ENCODE results near the gene TNFRSF1B. TPM values are rescaled to one million over a fixed set of nuclear protein-coding genes. Genes with fewer than 3 reads are reported as not detected.

TNFRSF1B gene
- total RNA-seq, 1 donor from 2014 or later: 14.8 TPM

- peak in 1 of 2 donors; percentile 18 for DNase-seq (ENCODE audit: low read depth in 2 of 2)
These were observed 22.5 kb downstream of the TNFRSF1B start for GRCh38 chr1:12189328-12189682.

GRCh38 chr1:12191242-12192032, 24.6 kb downstream of the TNFRSF1B start:
- DNase-seq (ENCODE audit: low read depth in 2 of 2): no peak

GRCh38 chr1:12194666-12195216, 27.9 kb downstream of the TNFRSF1B start:
- DNase-seq (ENCODE audit: low read depth in 2 of 2): no peak

DNA sequence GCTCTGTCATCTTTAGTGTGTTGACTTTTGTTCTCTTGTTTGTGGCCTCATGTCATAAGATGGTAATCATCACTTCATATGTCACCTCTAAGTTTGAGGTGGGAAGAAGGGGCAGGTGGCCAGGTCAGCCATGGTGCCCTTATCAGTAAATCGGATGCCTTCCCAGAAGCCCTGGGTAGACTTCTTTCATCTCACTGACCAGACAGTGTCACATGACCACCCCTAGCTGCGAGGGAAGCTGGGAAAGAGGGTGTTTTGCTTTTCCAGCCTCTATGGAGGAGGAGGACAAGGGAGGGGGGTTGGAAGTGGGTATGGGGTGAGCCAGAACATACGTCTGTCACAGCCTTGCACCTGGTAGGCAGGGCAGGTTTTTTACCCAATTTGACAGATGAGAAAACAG, 28.6 kb downstream of the TNFRSF1B start:
- DNase-seq (ENCODE audit: low read depth in 2 of 2): no peak

DNA sequence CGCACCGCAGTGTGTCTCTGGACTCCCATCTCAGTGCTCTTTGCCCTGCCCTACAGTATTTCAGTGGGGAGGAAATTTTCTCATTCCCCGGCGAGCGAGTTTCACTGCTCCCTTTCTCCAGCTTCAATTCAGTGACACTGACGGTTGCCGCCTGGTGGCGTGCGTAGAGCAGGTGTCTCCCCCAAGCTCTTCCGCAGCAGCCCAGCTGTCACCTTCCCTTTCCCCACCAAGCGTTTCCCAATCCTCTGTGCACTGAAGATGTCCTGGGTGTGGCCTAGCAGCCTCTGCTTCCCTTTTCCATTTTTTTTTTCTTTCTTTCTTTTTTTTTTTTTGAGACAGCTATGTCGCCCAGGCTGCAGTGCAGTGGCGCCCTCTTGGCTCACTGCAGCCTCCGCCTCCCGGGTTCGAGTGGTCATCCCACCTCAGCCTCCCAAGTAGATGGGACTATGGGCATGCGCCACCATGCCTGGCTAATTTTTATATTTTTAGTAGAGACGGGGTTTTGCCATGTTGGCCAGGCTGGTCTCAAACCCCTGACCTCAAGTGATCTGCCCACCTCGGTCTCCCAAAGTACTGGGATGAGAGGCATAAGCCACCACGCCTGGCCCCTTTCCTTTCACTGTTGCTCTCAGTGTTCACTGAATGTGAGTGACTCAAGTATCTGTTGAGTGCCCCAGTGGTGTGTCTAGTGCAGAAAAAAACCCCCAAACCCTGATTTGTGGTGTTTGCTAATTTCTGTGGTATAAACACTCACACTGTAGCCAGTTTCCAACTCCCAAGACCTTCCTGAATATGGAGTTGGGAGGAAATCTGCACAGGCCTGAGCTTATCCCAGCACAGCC, 30.1 kb downstream of the TNFRSF1B start:
- peak in 1 of 2 donors; percentile 24 for DNase-seq (ENCODE audit: low read depth in 2 of 2)

- no peak for DNase-seq (ENCODE audit: low read depth in 2 of 2)
These were observed 30.7 kb downstream of the TNFRSF1B start for GRCh38 chr1:12197483-12197880.

DNA sequence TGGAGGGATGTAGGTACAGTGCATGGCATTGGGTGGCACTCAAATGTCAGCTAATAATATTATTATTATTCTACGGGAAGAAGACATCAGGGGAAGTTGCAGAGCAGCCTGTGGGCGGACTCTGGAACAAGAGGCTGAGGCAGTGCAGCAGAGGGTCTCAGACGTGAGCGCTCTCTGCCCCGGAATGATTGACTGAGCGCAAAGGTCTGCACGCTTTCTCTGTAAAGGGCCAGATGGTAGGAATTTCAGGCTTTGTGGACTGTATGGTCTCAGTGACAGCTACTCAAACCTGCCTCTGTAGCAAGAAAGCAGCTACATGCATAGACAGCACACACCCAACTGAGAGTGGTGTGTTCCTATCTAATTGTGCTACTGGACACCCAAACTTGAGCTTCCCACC, 33.4 kb downstream of the TNFRSF1B start:
- DNase-seq (ENCODE audit: low read depth in 2 of 2): no peak

- DNase-seq (ENCODE audit: low read depth in 2 of 2): no peak
These were observed 34.8 kb downstream of the TNFRSF1B start for GRCh38 chr1:12201352-12202189.

- no peak for DNase-seq (ENCODE audit: low read depth in 2 of 2)
These were observed 35.4 kb downstream of the TNFRSF1B start for GRCh38 chr1:12202190-12202497.

DNA sequence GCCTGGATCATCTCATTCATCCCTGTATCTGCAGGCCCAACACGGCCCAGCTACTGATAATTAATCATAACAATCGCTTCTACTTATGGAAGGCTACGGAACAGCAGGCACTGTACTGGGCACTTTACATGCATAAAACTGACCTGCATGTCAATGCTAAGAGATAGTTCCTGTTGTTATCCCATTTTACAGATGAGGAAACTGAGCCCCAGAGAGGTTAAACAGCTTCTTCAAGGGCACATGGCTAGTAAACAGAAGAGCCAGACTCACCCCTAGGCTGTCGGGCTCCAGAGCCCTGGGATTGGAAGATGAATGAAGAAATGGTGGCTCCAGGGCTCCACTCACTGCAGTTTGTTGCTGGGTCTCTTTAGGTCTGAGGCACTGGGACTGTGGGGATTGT, 35.8 kb downstream of the TNFRSF1B start:
- no peak for DNase-seq (ENCODE audit: low read depth in 2 of 2)

DNA sequence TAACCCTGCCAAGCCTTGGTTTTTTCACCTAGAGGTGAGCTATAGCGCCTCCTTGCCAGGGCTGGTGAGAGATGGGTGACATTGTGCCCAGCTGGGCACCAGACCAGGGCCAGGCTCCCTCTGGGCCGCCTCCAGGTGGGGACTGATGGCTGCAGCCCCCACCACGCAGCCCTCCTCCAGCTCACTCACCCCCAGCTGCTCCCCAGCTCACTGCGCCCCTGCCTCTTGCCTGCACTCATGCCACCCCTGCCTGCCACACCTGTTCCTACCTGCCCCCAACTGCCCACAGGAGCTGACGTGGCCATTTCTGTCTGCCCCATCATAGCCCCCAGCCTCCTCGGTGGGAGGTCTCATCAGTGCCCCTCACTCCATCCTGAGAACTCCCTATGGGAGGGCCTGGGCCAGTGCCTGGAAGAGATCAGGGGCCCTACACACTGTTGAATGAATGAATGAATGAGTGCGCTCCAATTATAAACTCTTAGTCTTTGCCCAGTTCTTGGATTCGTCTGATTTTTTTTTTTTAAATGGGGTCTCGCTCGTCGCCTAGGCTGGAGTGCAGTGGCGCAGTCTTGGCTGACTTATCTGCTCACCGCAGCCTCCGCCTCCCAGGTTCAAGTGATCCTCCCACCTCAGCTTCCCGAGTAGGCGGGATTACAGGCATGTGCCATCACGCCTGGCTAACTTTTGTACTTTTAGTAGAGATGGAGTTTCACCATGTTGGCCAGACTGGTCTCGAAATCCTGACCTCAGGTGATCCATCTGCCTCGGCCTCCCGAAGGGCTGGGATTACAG, 36.6 kb downstream of the TNFRSF1B start:
- DNase-seq (ENCODE audit: low read depth in 2 of 2): no peak

DNA sequence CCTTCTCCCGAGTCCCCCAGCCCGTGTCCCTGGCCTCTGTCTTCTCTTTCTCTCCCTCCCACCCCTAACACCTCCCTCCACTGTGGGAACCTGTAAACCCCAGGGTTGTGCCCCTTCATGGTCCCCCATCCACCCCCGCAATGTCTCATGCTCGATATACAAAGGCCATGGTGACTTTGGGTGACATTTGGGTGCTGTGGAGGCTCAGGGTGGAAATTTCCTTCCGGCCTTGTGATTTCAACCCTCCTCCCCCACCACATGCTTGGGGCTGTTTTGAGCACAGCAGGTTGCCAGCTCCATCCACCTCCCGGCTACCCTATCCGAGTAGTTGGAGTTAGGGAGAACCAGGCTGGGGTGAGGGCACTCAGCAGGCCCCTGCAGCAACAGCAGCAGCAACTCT, 37.3 kb downstream of the TNFRSF1B start:
- DNase-seq (ENCODE audit: low read depth in 2 of 2): no peak

DNA sequence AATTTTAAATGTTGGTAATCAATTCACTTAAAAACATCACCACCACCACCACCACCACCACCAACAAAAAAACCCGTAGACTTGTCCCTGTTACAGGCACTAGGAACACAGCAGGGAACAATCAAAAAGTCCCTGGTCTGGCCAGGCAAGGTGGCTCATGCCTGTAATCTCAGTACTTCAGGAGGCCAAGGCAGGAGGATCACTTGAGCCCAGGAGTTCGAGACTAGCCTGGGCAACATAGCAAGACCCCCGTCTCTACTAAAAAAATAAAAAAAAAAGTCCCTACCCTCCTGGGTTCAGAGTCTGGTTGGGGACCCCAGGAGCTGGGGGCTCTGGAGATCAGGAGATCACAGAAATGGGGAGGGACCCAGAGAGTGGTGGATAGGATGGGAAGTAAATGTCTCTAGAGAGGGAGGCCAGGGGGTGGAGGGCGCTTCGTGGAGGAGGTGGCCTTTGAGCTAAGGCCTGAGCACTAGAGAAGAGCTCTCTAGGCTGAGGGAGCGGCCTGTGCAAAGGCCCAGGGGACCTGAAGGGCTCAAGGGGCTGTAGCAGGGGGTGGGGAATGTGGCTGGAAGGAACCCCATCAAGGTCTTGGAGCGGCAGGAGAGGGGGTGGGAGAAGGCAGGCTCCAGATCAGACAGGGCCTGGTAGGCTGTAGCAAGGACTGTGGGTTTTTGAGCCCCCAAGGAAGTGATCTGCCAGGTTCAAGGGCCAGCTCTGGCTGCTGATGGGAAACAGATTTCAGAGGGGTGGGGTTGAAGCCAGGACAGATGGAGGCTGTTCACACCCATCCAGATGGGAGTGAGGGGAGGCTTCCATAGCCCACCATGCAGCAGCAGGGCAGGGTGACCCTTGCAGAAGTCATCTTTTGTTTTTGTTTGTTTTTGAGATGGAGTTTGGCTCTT, 38.2 kb downstream of the TNFRSF1B start:
- no peak for DNase-seq (ENCODE audit: low read depth in 2 of 2)

GRCh38 chr1:12206238-12206637, 39.4 kb downstream of the TNFRSF1B start:
- no peak for DNase-seq (ENCODE audit: low read depth in 2 of 2)

GRCh38 chr1:12206792-12207424, 40.1 kb downstream of the TNFRSF1B start:
- no peak for DNase-seq (ENCODE audit: low read depth in 2 of 2)

DNA sequence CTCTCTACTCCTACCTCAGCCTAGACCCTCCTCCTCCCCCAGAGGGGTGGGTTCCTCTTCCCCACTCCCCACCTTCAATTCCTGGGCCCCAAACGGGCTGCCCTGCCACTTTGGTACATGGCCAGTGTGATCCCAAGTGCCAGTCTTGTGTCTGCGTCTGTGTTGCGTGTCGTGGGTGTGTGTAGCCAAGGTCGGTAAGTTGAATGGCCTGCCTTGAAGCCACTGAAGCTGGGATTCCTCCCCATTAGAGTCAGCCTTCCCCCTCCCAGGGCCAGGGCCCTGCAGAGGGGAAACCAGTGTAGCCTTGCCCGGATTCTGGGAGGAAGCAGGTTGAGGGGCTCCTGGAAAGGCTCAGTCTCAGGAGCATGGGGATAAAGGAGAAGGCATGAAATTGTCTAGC, 41.5 kb downstream of the TNFRSF1B start:
- DNase-seq (ENCODE audit: low read depth in 2 of 2): no peak

DNA sequence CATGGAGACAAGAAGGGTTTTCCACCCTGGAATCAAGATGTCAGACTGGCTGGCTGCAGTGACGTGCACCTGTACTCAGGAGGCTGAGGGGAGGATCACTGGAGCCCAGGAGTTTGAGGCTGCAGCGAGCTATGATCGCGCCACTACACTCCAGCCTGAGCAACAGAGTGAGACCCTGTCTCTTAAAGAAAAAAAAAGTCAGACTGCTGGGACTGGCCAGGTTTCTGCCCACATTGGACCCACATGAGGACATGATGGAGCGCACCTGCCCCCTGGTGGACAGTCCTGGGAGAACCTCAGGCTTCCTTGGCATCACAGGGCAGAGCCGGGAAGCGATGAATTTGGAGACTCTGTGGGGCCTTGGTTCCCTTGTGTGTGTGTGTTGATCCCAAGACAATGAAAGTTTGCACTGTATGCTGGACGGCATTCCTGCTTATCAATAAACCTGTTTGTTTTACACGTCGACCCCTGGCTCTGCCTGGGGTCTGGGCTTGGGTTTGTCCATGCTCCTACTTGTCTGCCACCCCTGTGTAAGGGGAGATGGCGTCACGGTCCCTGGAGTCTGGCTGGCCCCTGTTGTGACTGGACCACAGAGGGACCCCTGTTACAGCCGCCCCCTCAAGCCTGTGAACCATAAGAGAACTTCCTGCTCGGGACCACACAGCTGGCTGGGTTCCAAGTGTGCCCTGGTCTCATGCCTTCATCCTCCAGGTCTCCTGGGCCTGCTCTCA, 42.1 kb downstream of the TNFRSF1B start:
- peak; percentile 55 to 73 for DNase-seq (ENCODE audit: low read depth in 2 of 2)

DNA sequence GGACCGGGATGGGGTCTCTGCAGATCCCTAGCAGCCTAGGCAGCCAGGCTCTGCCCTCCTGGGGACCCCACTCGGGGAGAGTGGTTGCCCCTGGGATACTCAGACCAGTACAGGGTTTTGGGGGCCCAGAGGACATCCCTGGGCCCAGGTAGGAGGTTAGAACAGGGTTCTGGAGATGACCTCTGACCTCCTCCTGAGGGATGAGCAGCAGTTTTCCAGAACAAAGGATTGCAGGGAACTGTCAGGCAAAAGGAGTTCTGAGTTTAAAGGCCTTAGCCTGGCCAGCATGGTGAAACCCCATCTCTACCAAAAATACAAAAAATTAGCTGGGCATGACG, 42.7 kb downstream of the TNFRSF1B start:
- no peak for DNase-seq (ENCODE audit: low read depth in 2 of 2)
